GM12873 (cell line): ENCODE data around the gene TAOK2.

Experiments
- CTCF ChIP-seq: IDR thresholded peaks from 2 replicates; pipeline ENCODE4 v1.5.1; 2012; ENCODE audit warnings: low read depth, mild to moderate bottlenecking, moderate library complexity, low read length, control low read depth; ENCODE audit not compliant: insufficient read depth; ENCODE audit errors: missing control alignments

The TAOK2 gene

DNA sequence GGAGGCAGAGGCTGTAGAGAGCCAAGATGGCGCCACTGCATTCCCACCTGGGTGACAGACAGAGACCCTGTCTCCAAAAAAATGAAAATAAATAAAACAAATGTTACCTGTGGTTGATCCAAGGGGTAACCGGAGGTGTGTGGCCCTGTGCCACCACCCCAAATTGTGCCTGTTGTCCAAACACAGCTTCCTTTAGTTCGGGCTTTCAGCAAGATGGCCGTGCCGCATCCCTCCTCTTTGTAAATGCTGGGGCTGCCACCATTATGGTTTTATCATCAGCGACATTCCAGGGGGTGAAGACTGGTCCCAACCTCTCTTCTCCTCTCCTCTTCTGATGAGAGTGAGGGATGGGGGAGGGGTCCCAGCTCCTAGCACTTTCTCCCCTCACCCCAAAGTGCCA lies 49.2 kb downstream of the TAOK2 start, which contains the start of gene C16orf92:
Gene C16orf92 (plus strand): TSS at position 312 of the 400 bp plus-strand sequence. CDS start 143 bp downstream, outside the sequence.
- no peak for TF ChIP-seq CTCF

- no peak for TF ChIP-seq CTCF
Observed at GRCh38 chr16:30023586-30023985, 49.9 kb downstream of the TAOK2 start.

DNA sequence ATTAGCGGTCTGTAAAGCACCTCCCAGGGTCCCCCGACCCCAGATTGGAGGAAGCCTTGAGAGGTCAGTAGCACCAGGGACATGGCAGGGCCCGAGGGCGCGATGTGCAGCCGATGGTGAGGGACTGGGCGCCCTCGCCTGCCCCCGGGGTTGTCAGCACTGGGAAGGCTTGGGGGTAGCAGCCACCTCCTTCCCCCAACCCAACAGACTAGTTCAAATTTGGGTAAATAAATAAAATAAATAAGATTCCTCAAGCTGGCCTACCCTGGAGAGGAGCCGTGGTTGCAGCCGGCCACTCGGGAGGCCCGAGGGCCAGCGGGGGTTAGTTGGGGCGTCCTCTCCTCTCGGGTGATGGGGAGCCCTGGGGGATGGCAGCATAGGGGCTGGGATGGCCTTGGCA lies 50.8 kb downstream of the TAOK2 start:
- no peak for TF ChIP-seq CTCF

GRCh38 chr16:30025156-30025555 lies 51.5 kb downstream of the TAOK2 start:
- TF ChIP-seq CTCF: no peak

GRCh38 chr16:30025574-30025973 lies 51.9 kb downstream of the TAOK2 start:
- no peak for TF ChIP-seq CTCF

DNA sequence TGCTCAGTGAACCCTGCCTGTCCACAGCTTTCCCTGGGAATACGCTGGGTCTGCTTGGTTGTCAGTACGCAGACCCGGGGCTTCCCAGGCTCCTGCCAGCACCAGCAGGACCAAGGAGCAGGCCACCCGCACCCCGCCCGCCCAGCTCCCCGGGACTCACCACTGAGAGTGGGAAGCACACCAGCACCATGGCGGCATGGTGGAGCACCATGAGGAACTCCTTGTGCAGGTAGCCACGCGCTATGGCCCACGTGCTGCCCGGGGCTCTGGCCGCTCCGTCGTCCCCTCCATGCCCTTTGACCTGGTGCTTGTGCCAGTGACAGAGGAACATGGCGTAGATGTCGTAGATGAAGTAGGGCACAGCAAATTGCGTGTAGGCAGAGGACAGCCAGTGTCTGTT lies 52.8 kb downstream of the TAOK2 start:
- TF ChIP-seq CTCF: no peak

DNA sequence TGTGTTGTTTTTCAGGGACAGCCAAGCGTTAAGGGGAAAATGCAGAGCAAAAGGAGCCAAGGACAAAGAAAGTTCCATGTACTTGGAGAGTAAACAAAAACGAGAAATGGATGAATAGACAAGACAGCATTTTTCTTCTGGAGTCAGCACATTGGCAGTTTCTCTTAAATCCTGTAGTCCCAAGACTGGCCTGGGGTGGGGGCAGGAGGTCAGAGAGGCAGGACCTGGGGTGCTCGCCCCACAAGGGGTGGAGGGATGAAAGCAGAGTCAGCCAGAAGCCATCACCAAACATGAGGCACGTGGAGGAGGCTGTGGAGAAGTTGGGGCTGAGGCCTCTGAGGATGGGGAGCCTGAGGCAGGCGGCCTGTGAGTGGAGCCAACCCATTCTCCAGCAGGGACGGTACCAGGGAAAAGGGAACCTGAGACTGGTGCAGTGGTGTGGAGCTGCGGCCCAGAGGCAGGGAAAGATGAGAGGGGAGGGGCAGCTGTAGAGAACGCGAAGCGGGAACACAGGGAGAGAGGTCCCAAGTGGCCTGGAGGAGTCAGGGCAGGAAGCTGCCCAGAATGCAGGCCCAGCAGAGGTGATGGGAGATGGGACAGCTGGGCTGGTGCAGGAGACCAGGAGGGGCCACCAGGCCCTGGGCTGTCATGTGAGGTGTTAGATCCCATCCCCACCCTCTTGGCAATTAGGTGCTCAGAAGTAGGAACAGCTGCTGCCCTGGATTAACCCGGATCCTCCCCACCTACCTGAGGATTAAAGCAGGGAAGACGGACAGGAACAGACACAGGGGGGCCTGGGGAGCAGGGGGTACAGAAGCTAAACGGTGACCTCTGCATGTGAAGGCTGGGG lies 54.1 kb downstream of the TAOK2 start:
- TF ChIP-seq CTCF: no peak
